Inferior parietal cortex (tissue), 1 donor: ENCODE measurements around the gene SRPK2.
"Not testable (repeated sequence)": the region's sequence is repeated elsewhere in the genome, so short reads cannot be mapped to it uniquely, and the experiment has no call there.

Experiments used
- DNase-seq: peaks from one replicate; pipeline ENCODE4 v3.0.0-alpha.2; 2016; ENCODE audit errors: extremely low spot score

Gene SRPK2

GRCh38 chr7:105304040-105304895 lies 84.5 kb downstream of the SRPK2 start:
- DNase-seq, result peak; percentile 85

DNA sequence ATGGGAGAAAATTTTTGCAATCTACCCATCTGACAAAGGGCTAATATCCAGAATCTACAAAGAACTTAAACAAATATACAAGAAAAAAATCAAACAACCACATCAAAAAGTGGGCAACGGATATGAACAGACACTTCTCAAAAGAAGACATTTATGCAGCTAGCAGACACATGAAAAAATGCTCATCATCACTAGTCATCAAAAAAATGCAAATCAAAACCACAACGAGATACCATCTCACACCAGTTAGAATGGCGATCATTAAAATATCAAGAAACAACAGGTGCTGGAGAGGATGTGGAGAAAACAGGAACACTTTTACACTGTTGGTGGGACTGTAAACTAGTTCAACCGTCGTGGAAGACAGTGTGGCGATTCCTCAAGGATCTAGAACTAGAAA lies 88.1 kb downstream of the SRPK2 start:
- DNase-seq, result not testable (repeated sequence)

- no peak for DNase-seq
These were observed 90.3 kb downstream of the SRPK2 start for GRCh38 chr7:105298439-105298894.

GRCh38 chr7:105297985-105298384 lies 90.7 kb downstream of the SRPK2 start:
- DNase-seq, result no peak

DNA sequence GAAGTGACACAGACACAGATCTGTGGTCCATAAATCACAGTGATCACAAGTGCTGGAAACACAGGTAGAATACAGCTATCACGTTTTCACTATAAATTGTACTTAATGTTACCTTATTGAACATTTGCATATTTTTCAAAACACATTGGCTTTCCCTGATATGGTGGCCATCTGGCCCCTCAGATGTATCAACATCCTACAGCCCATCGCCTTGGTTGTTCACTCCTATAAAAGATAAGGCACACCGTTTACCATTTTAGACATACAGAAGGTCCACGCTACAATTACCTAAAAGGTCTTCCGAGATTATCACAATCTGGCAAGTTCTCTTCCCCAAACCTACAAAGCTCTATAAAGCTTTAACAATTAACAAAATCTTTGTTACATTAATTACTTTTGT lies 91.4 kb downstream of the SRPK2 start:
- DNase-seq, result no peak

DNA sequence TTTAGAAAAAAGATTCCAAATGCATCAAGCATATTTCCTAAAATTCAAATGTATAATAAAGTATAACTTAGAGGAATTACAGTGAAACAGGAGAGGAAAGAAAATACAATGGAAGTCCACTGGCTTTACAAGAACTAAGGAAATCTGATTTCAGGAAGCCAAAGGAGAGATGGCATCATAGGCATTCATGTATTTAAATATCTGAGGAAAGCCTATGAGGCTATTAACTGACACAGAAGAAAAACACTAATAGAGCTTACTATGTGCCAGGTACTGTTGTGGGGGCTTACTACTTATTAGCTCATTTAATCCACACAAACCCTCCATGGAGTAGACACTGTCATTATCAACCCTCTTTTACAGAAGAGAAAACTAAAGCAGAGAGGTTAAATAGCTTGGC lies 92.2 kb downstream of the SRPK2 start:
- DNase-seq, result no peak

- DNase-seq, result no peak
These were observed 92.9 kb downstream of the SRPK2 start for GRCh38 chr7:105295596-105296352.

GRCh38 chr7:105294482-105294881 lies 94.2 kb downstream of the SRPK2 start:
- DNase-seq, result not testable (repeated sequence)

DNA sequence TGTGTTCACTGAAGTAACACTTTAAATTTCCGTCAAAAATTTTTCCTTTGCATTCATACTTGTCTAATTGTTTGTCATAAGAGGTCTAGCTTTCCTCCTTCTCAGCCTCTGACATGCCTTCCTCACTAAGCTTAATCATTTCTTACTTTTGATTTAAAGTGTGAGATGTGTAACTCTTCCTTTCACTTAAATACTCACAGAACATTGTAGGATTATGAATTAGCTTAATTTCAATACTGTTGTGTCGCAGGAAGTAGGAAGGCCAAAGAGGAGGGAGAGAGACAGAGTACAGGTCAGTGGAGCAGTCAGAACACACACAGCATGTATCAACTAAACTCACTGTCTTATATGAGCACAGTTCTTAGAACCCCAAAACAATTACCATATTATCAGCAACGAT lies 99.0 kb downstream of the SRPK2 start:
- no peak for DNase-seq

- no peak for DNase-seq
These were observed 102.3 kb downstream of the SRPK2 start for GRCh38 chr7:105286441-105286840.

- DNase-seq, result no peak
These were observed 103.4 kb downstream of the SRPK2 start for GRCh38 chr7:105285118-105285874.

DNA sequence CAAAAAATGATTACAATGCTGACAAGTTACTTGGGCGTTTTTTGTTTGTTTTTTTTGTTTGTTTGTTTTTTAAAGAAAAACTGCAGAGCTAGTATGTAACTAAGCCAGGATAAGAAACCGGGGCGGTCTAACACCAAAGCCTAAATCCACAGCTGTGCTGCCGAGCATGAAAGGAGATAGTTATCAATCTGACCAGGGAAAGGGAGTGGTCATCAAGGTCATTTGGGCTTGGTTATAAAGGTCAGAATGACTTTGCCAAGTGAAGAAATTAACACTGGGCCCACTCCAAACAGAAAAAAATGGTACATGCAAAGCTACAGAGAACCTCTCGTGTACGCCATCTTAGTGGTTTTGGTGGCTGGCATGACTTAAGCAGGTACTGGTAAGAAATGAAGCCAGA lies 104.7 kb downstream of the SRPK2 start:
- DNase-seq, result no peak

- DNase-seq, result no peak
These were observed 106.8 kb downstream of the SRPK2 start for GRCh38 chr7:105281966-105282365.

GRCh38 chr7:105279688-105280007 lies 109.1 kb downstream of the SRPK2 start:
- DNase-seq, result no peak

- DNase-seq, result no peak
These were observed 109.6 kb downstream of the SRPK2 start for GRCh38 chr7:105278973-105279687.

DNA sequence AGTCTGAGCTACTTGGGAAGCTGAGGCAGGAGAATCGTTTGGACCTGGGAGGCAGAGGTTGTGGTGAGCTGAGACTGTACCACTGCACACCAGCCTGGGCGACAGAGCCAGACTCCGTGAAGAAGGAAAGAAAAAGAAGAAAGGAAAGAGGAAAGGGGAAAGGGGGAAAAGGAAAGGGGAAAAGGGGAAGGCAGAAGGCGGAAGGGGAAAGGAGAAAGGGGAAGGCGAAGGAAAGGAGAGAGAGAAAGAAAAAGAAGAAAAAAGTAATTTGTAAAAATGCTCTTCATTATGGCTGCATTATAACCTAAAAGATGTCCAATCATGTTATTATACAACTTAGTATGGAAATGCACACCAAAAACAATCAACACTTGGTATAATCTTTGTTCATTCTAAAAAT lies 110.2 kb downstream of the SRPK2 start:
- no peak for DNase-seq

- DNase-seq, result no peak
These were observed 111.4 kb downstream of the SRPK2 start for GRCh38 chr7:105277341-105277740.

- DNase-seq, result no peak
These were observed 118.6 kb downstream of the SRPK2 start for GRCh38 chr7:105270117-105270516.

DNA sequence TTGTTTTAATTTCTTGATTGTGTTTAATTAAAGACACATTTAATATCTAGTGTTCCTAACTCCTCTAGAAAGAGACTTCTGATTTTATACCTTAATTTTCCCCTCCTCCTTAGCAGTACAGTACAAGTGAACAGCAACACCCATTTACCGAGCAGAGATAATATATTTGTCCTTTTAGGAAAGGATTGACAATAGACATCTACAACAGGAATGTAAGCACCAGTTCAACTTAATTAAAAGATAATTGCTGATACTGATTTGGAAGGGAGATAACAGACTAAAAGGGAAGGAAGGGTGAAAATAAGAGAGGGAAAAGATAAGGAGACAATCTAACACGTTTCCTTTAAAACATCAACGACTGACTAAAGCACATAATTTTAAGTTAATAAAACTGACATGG lies 119.3 kb downstream of the SRPK2 start:
- no peak for DNase-seq

DNA sequence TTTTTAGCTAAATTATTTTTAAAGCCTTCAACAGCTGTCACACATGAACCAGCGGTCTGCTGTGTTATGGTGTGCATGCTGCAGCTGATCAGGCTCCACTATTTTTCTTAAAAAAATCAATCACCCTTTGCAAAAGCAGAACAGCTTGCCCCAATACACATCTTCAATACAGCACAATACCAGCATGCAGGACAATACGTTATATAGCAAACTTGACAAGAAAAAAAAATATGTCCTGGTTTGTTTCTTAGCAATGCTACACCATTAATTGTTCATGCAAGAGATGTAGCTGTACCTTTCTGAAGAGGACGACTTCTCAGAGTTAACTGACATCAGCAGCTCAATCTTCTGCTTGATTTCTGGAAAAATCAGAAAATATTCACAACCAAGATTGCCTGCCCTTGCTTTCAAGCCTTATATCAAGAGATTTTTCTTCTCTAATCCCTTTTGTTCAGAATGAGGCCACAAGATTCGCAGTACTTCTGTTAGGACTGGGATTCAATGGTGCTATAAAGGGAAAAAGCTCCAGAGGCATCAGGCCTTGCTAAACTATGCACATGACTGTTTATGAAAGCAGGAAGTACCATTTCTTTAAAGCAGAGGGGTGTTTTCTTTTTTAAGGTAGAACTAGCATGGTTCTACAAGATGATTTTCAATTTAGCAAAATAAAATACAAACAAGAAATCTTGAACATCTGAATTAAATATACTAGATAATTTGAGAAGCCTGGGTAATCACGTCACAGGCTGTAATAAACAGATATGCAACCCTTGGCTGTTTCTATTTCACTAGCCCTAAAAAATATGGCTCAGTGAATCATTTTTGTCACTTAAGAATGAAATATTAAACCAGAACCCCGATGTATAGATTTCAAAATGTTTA lies 120.0 kb downstream of the SRPK2 start:
- DNase-seq, result peak; percentile 87

- DNase-seq, result no peak
These were observed 120.7 kb downstream of the SRPK2 start for GRCh38 chr7:105268056-105268455.
